ENCODE results near the gene TUBGCP4.

TUBGCP4 gene

GRCh38 chr15:43404130-43404529, 33.2 kb downstream of the TUBGCP4 start:
- DNase-seq (ENCODE audit: low spot score), result no peak

- DNase-seq (ENCODE audit: low spot score), result no peak
Measured at GRCh38 chr15:43406189-43406588, 35.3 kb downstream of the TUBGCP4 start.

GRCh38 chr15:43406808-43407207, 35.9 kb downstream of the TUBGCP4 start:
- DNase-seq (ENCODE audit: low spot score), result no peak

GRCh38 chr15:43408789-43409188, 37.9 kb downstream of the TUBGCP4 start:
- DNase-seq (ENCODE audit: low spot score), result no peak

DNA sequence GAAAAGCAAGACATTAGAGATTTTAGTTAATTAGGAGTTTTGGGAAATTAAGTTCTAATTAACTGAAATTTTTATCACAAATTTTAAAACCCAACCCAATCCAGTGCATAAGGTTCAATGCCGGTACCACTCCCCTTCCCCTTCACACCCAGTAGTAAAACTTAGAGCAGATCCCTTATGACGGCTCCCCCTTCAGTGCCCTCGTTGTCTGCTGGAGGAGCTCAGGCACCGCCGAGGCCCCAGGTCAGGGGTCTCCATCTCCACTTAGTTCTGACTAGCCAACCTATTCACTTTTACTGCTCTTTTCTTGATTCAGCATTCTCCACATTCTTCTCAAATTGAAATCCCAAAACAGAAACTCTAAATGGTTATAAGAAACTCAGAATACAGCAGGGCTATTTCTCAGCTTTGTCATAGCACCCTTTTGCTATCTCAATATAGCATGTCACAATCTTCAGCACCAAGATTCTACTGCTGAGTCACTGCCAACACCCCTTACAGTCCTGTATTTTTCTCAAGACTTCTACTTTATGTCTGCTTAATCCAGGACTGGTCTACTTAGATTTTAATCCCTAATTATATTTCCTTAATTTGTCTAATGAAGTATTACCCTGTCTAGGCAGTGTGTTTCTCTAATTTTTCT, 39.8 kb downstream of the TUBGCP4 start:
- no peak for DNase-seq (ENCODE audit: low spot score)

GRCh38 chr15:43412096-43412495, 41.2 kb downstream of the TUBGCP4 start:
- no peak for DNase-seq (ENCODE audit: low spot score)

DNA sequence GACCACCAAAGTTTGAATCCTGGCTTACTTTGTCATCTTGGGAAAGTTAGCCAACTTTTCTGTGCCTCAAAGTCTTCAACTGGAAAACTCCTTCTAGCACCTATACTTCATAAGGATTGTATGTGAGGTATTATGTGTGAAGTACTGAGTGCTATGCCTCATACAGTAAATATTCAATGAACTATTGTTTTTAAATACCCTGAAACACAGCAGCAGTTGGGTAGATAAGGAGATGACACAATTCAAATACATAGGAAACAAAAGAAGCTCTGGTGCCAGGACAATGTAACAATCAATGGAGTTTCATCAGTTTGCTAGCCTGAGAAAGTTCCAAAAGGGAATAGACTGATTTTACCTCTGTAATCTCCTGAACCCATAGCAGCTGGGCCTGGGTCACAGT, 43.3 kb downstream of the TUBGCP4 start:
- DNase-seq (ENCODE audit: low spot score), result no peak

- DNase-seq (ENCODE audit: low spot score), result no peak
Measured at GRCh38 chr15:43420435-43420834, 49.5 kb downstream of the TUBGCP4 start.

- no peak for DNase-seq (ENCODE audit: low spot score)
Measured at GRCh38 chr15:43420876-43421275, 50.0 kb downstream of the TUBGCP4 start.

DNA sequence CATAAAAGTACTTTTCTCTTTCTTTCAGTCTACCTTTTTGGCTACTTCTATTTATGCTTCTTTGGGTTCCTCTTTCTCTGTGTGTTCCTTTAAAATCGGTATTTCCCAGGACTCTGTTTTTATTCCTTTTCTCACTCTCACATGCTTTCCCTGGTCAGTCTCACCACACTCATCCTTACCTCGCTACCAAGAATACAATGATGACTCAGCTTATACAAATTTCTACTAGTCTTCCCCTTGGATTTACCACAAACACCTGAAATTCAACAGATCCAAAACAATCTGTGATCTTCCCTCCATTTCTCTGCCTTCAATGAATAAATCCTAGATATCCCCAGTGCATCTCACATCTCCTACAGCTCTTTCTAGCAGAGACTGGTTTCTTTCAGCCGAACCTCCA, 52.9 kb downstream of the TUBGCP4 start:
- DNase-seq (ENCODE audit: low spot score), result peak; percentile 49

GRCh38 chr15:43429687-43430086, 58.8 kb downstream of the TUBGCP4 start:
- DNase-seq (ENCODE audit: low spot score), result peak; percentile 35

- no peak for DNase-seq (ENCODE audit: low spot score)
Measured at GRCh38 chr15:43433165-43433564, 62.3 kb downstream of the TUBGCP4 start.

DNA sequence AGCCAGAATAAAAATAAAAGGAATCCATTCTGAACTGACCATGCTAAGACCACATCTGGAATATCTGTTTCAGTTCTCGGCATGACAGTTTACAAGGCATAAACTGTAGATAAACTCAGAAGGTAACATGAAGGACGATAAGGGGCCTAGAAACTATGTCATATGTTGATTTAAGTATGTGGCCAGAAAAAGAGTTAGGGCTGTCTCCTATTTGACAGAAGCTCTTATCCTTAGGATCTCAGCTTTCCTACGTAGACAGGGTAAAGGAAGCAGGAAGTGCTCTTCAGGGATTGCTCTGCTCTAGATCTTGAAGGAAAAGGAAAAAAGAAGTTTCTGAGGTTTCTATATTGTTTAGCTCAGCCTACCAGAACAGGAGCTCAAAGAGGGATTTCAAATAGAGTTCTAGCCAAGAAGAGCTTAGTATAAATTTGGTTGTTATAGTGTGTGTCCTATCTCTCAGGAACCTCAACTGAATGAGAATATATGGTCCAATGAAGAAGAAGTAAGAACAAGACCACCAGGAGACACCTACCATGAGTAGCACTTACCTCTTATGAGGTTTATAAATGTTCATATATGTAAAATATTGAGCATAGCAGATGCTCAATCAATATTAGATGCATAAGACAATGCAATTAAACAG, 62.9 kb downstream of the TUBGCP4 start:
- DNase-seq (ENCODE audit: low spot score), result no peak

DNA sequence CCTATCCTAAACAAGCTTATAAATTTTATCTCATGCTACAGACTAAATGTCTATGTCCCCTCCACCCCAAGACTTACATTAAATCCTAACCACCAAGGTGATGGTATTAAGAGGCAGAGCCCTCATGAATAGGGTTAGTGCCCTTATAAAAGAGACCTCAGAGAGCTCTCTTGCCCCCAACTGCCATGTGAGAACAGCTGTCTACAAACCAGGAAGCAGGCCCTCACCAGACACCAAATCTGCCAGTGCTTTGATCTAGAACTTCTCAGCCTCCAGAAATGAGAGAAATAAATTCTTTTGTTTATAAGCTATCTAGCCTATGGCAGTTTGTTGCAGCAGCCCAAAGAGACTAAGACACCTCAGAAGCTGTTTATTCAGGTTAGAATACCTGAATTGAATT, 63.5 kb downstream of the TUBGCP4 start:
- no peak for DNase-seq (ENCODE audit: low spot score)

DNA sequence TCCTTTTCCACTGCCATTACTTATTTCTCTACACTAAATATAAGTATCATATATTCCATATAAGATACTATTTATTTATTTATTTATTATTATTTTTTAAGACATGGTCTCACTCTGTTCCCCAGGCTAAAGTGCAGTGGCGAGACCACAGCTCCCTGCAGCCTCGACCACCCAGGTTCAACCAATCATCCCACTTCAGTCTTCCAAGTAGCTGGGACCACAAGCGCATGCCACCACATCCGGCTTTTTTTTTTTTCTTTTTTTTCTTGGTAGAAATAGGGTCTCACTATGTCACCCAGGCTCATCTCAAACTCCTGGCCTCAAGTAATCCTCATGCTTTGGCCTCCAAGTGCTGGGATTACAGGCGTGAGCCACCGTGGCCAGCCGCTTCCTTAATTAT, 65.5 kb downstream of the TUBGCP4 start:
- no peak for DNase-seq (ENCODE audit: low spot score)

GRCh38 chr15:43439268-43439667, 68.4 kb downstream of the TUBGCP4 start:
- DNase-seq (ENCODE audit: low spot score), result no peak

DNA sequence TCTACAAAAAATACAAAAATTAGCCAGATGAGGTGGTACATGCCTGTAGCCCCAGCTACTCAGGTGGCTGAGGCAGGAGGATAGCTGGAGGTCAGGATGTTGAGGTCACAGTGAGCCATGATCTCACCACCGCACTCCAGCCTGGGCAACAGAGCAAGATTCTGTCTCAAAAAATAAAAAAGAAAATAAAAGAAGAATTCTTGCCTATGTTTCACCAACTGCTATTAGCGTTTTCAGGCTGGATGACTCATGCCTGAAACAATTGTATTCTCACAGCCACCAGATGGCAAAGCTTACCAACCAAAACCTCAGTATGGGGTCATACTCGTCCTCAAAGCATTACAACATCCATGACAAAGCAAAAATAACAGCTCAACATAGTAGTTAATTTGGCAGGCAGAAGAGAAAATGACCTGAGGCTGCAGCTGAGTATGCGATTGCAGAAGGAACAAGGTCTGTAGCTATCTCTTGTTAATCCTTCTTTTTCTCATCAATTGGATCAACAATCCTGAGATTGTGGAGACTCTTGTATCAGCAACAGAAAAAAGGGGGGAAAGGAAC, 69.9 kb downstream of the TUBGCP4 start:
- peak; percentile 94 for DNase-seq (ENCODE audit: low spot score)

DNA sequence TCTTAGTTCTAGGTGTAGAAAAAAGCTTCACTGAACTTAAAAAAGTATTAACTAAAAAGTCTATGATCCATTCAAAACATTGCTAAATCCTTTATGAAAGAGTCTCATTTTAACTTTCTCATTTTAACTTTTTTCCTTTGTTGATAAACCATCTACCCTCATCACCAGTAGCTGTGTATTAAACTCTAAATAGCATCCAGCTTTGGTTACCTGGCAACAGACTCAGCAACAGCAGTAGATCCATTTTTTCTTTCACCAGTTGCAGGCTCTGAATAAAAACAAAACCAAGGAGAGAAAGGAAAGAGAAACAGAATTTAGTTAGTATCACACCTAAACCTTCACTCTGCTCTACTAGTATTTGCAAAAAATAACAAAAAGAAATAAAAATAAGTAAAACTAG, 70.4 kb downstream of the TUBGCP4 start:
- peak; percentile 41 for DNase-seq (ENCODE audit: low spot score)

DNA sequence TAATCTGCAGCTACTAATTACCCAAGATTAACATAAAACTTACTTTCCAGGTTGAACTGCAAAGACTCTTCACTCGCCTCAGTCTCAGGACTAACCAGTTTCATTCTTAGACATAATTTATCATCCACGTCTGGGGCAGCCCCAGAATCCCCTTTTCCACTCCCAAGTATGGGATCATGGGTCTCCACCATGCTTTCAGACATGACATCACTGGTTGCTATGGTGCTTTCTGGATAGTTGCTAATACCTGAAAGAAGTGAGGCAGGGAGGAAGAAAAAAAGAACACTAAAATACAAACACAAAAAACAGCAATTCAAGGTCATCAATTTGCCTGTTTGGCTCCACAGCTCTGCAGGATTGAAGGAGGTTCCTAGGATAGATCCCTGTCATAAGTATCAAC, 75.4 kb downstream of the TUBGCP4 start:
- DNase-seq (ENCODE audit: low spot score), result no peak

DNA sequence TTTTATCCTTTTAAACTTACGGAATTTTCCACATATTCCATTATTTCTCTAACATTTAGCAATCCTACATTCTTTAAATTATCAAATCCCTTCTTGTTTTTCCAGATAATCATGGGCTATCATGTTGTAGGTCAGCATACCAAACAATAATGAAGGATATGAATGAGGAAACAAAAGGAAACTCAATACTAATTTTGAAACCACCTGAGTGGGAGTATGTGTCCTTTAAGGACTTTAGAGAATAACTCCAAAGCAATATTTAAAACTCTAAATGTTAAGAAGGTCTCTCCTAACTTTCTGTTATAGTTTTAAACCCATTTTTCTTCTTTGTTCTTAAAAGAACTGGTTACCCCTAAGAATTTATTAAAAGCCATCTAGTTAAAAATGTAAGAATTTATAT, 79.1 kb downstream of the TUBGCP4 start:
- no peak for DNase-seq (ENCODE audit: low spot score)
